Right lobe of liver (tissue), 6 donors: ENCODE data around the gene HM13. TPM values are rescaled to one million over a fixed set of nuclear protein-coding genes. Genes with fewer than 3 reads are reported as not detected.
"Not testable (repeated sequence)": the region's sequence is repeated elsewhere in the genome, so short reads cannot be mapped to it uniquely, and the experiment has no call there.

Experiments used
- ATAC-seq, 4 donors: fragments of 200-7000 bp; cut with Tn5 transposase; one replicate each; pipeline ENCODE4 v1.9.1; 2020; ENCODE audit warnings: mild to moderate bottlenecking in 4 of 4, moderate library complexity in 4 of 4
- DNase-seq, 3 donors: peaks; one replicate each; pipeline ENCODE4 v3.0.0-alpha.2; 2020
- H3K27ac ChIP-seq, 3 donors: fragments of 200-600 bp; one replicate each; pipeline ENCODE4 v1.8.0; 2022
- H3K27me3 ChIP-seq, 2 donors: fragments of 200-600 bp; one replicate each; pipeline ENCODE4 v1.8.0; 2022
- H3K36me3 ChIP-seq, 4 donors: fragments of 200-600 bp; sonication (generic) in 1 of 4; one replicate each; pipeline versions ENCODE4 v1.5.1 to v1.8.0; 2017 to 2022; ENCODE audit warnings: control low read depth in 1 of 4
- H3K4me1 ChIP-seq, 4 donors: fragments of 200-600 bp; sonication (generic) in 1 of 4; one replicate each; pipeline versions ENCODE4 v1.5.1 to v1.8.0; 2017 to 2022; ENCODE audit warnings: control low read depth in 1 of 4
- H3K4me3 ChIP-seq, 3 donors: fragments of 200-600 bp; one replicate each; pipeline ENCODE4 v1.8.0; 2022
- H3K9me3 ChIP-seq, 4 donors: fragments of 200-600 bp; sonication (generic) in 1 of 4; one replicate each; pipeline versions ENCODE4 v1.5.1 to v1.8.0; 2017 to 2022; ENCODE audit warnings: control low read depth in 1 of 4
- CTCF ChIP-seq, 4 donors: fragments of 200-600 bp in 3 of 4; fragments of 450-650 bp in 1 of 4; IDR thresholded peaks; one replicate each; pipeline versions ENCODE4 v1.5.1 to v1.8.0; 2016 to 2022; ENCODE audit warnings: antibody characterized with exemption in 4 of 4, mild to moderate bottlenecking in 2 of 4
- POLR2A ChIP-seq: fragments of 450-650 bp; IDR thresholded peaks from one replicate; pipeline ENCODE4 v1.6.1; 2017; ENCODE audit warnings: antibody characterized with exemption, mild to moderate bottlenecking
- whole genome bisulfite sequencing: methylation state at CpG from one replicate; pipeline ENCODE4 v1.1.6; 2018; ENCODE audit warnings: low coverage, low lambda C conversion rate; ENCODE audit not compliant: insufficient coverage; ENCODE audit errors: missing lambda C conversion rate; 5-methylcytosine and 5-hydroxymethylcytosine counted together
- intact Hi-C, 2 donors: fragments of 100-400 bp; cut with DNase I; formaldehyde crosslinking; loops; one replicate each; pipeline versions ENCODE4 v1.11.2 to v1.14.1; 2022
- total RNA-seq, 6 experiments: library from RNA; depleted of rRNA in 2 of 6; stranded (reverse); fragments of >200 nt in 2 of 6; fragmentation: NEBNext Ultra II Directional in 3 of 6; extraction: Animal tissue kit (Norgen Biotek cat#: 25700) in 3 of 6; gene quantifications; one replicate each; pipeline versions ENCODE4 v1.1.0 to v1.2.4, GENCODE V29; 2016 to 2023
- donor health status: DM: no; HTN: yes; CAD: no.
- donor health status: DM: no; HTN: no; CAD: no.
- donor health status: DM: no; HTN: no; CAD: no.
- donor health status: DM: no; HTN: yes; CAD: no.
- donor health status: DM: no; HTN: yes; CAD: no.

Gene HM13
- total RNA-seq, 6 experiments from 2014 or later = 78.1 to 141 (median 114) TPM

- peak overlapping the region; percentile 76 to 96 (median 82) for H3K4me3 ChIP-seq
- intact Hi-C loops = no loop called here
- H3K27ac ChIP-seq = peak overlapping the region; percentile 59 to 81 (median 79)
- DNase-seq (peak; percentile 62 to 76 (median 65)), ATAC-seq (no peak)
- TF ChIP-seq POLR2A (peak; percentile 69), CTCF (IDR thresholded peaks at IDR 0.05) (no peak)
- H3K27me3 ChIP-seq = no peaks in the 10 kb centered on the region
- no peaks in the 10 kb centered on the region for H3K36me3 ChIP-seq
- H3K4me1 ChIP-seq = peaks cover 0 to 72% (median 22%) of the 10 kb centered on the region in 4 donors
- no peaks in the 10 kb centered on the region for H3K9me3 ChIP-seq
- WGBS = 28% methylated on average over 2 of the region's 8 CpGs
Observed at GRCh38 chr20:31606804-31607639, 92.8 kb downstream of the HM13 start.

- Histone ChIP-seq H3K4me3 (peak overlapping the region; percentile 6 to 96 (median 9)), H3K36me3 (no peaks in the 10 kb centered on the region), H3K4me1 (peaks cover 0 to 79% (median 27%) of the 10 kb centered on the region in 4 donors), H3K27me3 (no peaks in the 10 kb centered on the region), H3K9me3 (no peaks in the 10 kb centered on the region), H3K27ac (peak overlapping the region; percentile 59 to 79 (median 69))
- no peak for ATAC-seq
- intact Hi-C loops = no loop called here
- WGBS = 32% methylated on average over 9 of the region's 9 CpGs
- TF ChIP-seq CTCF (IDR thresholded peaks at IDR 0.05) = no peak
- TF ChIP-seq POLR2A = no peak
- DNase-seq = no peak
Observed at GRCh38 chr20:31607640-31608250, 93.5 kb downstream of the HM13 start.

- intact Hi-C loops = no loop called here
- WGBS = 1% methylated on average over 14 of the region's 45 CpGs
- TF ChIP-seq CTCF (IDR thresholded peaks at IDR 0.05) (no peak), POLR2A (peak; percentile 73)
Observed at GRCh38 chr20:31608251-31608945, 94.2 kb downstream of the HM13 start.

GRCh38 chr20:31612271-31612640 is 98.0 kb downstream of the HM13 start:
- H3K27me3 ChIP-seq, H3K9me3 ChIP-seq, H3K4me3 ChIP-seq, ATAC-seq, H3K36me3 ChIP-seq, DNase-seq: not testable (repeated sequence)
- intact Hi-C loops = loop anchor here in 1 of 2 donors (5.0 kb wide), 1 partner anchor 45 kb away; no protein-coding TSS in a partner anchor
- 49% methylated on average over 11 of the region's 12 CpGs for WGBS
- Histone ChIP-seq H3K27ac (peak overlapping the region in 1 of 3 donors; percentile 49), H3K4me1 (peaks cover 0 to 54% (median 25%) of the 10 kb centered on the region in 4 donors)

More at GRCh38 chr20:31608251-31608945, 94.2 kb downstream of the HM13 start:
- DNase-seq (peak; percentile 93 to 95 (median 94)), ATAC-seq (peak; percentile 39 to 67 (median 51))
- Histone ChIP-seq H3K36me3 (no peaks in the 10 kb centered on the region), H3K4me3 (peak overlapping the region; percentile 6 to 16 (median 9)), H3K9me3 (no peaks in the 10 kb centered on the region), H3K27me3 (no peaks in the 10 kb centered on the region), H3K4me1 (peaks cover 0 to 79% (median 27%) of the 10 kb centered on the region in 4 donors), H3K27ac (peak overlapping the region; percentile 46 to 79 (median 69))
